Bone marrow (tissue), 2 donors: ENCODE data around the gene TBCC.
A peak's percentile ranks its signal among the peaks of the same experiment; 100 is the strongest.

Experiments used
- DNase-seq, 2 donors: peaks; one replicate each; lab custom pipeline; 2025; lab: John Stamatoyannopoulos, UW

The TBCC gene, protein sequence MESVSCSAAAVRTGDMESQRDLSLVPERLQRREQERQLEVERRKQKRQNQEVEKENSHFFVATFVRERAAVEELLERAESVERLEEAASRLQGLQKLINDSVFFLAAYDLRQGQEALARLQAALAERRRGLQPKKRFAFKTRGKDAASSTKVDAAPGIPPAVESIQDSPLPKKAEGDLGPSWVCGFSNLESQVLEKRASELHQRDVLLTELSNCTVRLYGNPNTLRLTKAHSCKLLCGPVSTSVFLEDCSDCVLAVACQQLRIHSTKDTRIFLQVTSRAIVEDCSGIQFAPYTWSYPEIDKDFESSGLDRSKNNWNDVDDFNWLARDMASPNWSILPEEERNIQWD

GRCh38 chr6:42745640-42746462 lies at the start of gene TBCC:
TSS of gene TBCC (minus strand) at chr6:42746103. CDS start at chr6:42746073, 30 bp downstream.
- peak; percentile 71 to 95 for DNase-seq

DNA sequence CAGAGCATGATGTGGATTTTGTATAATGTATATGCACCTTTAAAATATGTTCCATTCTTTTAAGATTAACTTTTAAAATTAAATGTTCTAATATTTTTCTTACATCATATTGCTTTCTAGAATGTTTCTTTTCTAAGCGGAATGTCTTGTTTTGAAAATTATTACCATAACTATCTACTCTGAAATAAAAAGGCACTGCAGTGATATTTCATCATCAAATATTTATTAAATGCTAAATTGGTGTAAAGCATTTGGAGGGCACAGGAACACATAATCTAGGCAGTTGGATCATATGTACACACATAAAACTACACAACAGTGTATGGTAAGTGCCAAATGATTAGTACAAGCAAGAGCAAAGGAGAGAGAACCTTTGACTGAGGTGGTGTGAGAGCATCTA lies 49.7 kb upstream of the TBCC start:
- no peak for DNase-seq

GRCh38 chr6:42791706-42792320 lies 45.9 kb upstream of the TBCC start:
- no peak for DNase-seq

DNA sequence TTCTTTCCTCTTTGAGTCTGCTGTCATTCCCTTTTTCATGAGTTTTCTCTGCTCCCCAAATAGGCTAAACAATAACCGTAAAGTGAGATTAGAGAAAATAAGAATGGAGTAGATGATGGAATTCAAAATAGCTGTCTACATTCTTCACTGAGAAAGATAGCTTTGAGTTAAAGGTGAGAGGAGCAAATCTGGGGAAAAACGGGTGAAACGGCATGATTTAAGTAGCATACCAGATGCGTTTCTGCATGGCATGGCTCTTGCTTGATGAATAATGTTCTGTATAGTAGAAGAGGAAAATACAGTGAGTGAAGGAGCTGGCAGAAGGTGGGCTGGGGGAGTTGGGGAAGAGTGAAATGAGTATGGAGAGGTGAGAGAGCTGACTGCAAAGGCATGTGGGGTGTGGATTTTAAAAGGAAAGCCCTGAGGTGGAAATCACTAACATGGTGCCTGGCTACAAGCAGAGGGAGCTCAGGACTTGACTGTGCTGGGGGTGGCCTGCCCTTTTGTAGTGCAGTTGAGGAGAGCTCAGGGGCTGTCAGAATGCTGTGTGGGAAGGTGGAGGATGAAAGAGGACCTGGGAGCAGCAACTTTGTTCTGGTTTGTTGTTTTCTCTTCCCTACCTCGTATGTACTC lies 44.8 kb upstream of the TBCC start:
- no peak for DNase-seq

DNA sequence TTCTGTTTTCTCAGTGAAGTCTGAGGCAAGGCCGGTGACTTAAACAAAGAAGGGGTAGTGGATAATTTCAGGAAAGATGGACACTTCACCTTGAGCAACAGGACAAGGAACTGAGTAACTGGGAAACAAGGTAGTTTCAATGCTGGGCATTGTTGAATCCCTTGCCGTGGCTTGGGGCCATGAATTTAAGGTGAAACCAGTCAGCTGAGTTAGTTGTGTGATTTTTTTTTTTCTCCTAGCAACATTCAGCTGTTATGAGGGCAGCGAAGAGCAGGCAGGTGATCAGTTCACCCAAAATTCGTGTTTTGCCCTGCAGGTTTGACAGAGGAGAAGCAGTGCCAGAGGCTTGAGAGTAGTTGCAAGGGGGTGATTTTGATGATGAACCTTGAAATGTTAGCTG lies 42.8 kb upstream of the TBCC start:
- no peak for DNase-seq

DNA sequence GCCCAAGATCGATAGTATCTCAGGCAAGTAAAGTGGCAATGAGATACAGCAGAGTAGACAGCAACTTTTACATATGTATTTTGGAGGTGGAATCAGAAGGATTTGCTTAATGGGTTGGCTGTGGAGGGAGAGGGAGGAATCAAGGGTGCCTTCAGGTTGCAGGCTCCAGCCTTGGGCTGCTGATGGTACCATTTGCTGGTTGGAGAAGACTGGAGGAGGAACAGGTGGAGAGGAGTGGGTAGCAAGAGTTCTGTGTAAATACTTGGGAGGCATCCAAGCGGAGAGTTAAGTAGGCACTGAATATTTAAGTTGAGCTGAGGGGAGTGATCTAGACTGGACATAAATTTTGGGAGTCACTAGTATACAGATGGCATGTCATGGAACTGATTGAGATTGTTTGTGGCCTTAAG lies 41.2 kb upstream of the TBCC start:
- DNase-seq: no peak

GRCh38 chr6:42786525-42786985 lies 40.7 kb upstream of the TBCC start:
- no peak for DNase-seq

DNA sequence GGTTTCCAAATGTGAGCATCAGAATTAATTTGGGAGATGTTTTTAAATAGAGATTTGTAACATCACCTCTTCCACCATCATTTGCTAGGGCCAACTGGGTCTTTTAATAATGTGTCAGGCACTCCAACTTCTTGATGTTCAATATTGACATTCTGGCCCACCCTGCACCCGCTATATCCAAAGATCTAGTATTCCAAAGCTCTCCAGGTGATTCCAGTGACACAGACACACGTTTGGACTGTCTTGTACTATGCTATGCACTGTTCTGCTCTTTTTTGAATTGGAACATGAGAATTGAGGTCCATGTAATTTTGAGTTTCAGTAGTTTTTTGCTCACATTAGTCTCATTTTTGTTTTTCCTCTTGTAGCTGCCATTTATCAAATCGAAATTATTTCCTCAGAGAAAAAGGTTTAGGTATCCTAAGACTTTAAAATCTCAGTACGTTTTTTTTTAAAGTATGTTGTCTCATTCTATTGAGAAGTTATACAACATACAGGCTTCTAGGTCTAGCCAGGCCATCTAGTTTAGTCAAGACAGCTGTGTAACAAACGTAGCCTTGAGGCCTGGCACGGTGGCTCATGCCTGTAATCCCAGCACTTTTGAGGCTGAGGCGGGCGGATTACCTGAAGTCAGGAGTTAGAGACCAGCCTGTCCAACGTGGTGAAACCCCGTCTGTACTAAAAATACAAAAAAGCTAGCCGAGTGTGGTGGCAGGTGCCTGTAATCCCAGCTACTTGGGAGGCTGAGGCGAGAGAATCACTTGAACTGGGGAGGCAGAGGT lies 39.0 kb upstream of the TBCC start:
- DNase-seq: no peak

GRCh38 chr6:42783876-42784642 lies 38.2 kb upstream of the TBCC start:
- DNase-seq: no peak

DNA sequence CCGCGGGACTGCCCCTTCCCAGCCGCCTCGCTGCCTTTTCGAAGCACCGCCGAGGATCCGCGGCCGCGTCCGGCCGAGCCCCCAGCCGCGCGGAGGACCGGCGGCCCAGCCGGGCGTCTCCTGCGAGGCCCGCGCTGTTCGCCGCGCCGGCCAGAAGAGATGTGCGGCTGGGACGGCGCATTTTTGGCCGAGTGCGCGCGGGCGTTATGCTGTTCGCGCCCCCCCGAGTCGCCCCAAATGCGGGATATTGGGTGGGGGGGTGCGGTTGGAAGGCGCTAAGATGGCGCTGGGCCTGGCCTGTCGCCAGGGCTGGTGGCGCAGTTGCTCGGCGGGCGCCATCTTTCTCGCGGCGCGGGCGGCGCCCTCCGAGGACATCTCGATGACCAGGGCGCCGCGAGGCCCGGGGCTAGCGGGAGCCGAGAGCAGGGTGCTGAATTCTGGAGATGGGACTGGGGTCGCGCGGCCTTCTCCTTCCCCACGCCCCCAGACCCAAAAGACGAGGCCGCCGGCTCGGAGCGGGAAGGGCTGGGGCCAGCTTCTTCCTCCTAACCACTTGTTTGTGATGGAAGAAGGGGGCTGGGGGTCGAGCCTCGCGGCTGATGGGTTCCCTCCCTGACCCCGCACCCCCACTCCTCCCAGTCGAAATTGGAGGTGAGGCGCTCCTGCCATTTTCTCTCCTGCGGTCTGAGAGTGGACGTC lies 37.4 kb upstream of the TBCC start:
- peak; percentile 61 to 68 for DNase-seq

- peak; percentile 81 to 89 for DNase-seq
Observed at GRCh38 chr6:42782689-42783176, 36.8 kb upstream of the TBCC start.

- DNase-seq: peak; percentile 63 to 72
Observed at GRCh38 chr6:42781796-42782688, 36.1 kb upstream of the TBCC start, which contains the start of gene BICRAL. TSS of gene BICRAL (plus strand) at chr6:42782052. CDS start at chr6:42822023, 39,971 bp downstream.

GRCh38 chr6:42781546-42781795 lies 35.6 kb upstream of the TBCC start:
- no peak for DNase-seq

DNA sequence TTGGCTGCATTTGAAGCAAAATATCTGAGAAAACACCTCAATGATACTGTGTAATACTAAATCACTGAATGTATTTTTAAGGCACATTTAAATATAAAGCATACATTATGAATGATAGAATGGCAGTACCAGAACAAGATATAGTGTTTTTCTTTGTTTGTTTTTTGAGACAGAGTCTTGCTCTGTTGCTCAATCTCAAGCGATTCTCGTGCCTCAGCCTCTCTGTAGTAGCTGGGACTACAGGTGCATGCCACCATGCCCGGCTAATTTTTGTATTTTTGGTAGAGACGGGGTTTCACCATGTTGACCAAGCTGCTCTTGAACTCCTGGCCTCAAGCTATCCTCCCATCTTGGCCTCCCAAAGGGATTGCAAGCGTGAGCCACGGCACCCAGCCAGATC lies 33.6 kb upstream of the TBCC start:
- DNase-seq: no peak

GRCh38 chr6:42778122-42778521 lies 32.2 kb upstream of the TBCC start:
- no peak for DNase-seq

DNA sequence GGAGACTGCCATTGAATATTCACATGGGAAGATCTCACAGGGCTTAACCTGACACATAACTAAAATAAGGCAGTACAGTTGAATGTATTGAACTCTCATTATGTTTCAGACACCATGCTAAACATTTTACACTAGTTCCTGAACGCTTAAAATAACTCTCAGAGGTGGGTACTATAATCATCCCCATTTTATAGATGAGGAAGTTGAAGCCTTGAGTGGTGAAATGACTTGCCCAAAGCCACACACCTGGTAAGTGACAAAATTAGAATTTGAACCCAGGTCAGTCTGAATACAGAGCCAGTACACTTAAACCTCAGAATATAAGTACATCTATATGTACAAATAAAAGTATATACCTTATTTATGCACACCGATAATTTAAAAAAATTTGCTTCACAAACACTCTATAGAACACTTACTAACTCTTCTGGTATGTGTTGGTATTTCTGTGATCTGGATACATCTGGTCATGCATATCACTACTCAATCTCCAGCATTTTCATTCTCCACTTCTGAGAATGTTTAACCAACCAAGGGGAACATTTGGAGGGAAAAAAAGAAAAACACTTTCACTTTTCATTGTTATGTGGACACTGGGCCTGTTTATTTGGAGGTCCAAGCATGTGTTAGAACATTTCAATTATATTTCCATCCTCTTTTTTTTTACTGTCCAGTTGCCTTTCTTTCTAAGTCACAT lies 31.4 kb upstream of the TBCC start:
- DNase-seq: no peak

- peak in 1 of 2 donors; percentile 81 for DNase-seq
Observed at GRCh38 chr6:42774821-42775487, 29.1 kb upstream of the TBCC start.

- no peak for DNase-seq
Observed at GRCh38 chr6:42774201-42774600, 28.3 kb upstream of the TBCC start.
